ENCODE data around the gene NCK2.
A peak's percentile ranks its signal among the peaks of the same experiment; 100 is the strongest.

NCK2 gene

DNA sequence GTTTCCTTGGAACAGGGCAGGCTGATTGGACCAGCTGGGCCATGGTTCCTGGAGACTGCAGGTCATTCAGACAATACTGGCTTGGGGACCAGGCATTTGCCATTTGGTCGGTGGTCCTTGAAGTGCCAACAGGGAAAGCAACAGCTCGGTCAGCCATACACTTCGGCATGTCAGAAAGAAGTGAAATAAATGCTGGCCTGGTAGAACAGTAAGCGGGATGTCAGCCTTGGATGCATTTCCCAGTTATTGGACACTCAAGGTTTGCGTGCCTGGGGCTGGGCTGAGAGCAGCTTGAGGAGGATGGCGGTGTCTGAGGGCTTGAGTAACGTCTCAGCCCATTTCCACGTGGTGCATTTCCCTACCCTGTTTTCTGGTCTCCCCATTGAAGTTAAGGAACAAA, 75.4 kb downstream of the NCK2 start:
- no peak for DNase-seq

GRCh38 chr2:105820691-105821090, 76.0 kb downstream of the NCK2 start:
- DNase-seq: no peak

- DNase-seq: no peak
Observed at GRCh38 chr2:105821428-105822125, 76.9 kb downstream of the NCK2 start.

GRCh38 chr2:105822186-105822585, 77.5 kb downstream of the NCK2 start:
- DNase-seq: no peak

GRCh38 chr2:105824446-105824845, 79.7 kb downstream of the NCK2 start:
- no peak for DNase-seq

DNA sequence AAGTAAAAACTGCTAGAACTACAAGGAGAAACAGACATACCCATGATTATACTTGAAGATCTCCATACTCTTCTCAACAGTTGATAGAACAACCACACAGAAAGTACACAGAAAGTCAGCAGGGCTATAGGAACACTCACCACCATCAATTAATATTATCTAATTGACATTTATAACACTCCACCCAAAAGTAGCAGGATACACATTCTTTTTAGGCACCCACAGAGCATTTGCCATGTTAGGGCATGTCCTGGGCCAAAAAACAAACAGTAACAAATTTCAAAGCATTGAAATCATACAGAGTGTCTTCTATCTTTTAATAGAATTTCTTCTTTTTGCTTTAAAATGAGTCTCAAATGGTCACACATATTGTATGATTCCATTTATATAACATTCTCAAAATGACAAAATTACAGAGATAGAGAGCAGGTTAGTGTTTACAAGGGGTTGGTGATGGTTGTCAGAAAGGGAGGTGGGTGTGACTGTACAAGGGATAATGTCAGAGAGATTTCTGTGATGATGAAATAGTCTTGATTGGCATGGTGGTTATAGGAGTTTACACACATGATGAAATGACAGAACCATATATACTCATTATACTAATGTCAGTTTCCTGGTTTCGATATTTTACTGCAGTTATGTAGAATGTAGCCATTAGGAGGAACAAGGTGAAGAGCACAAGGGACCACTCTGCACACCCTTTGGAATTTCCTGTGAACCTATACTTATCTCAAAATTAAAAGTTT, 82.8 kb downstream of the NCK2 start:
- peak; percentile 83 for DNase-seq

- peak; percentile 21 for DNase-seq
Observed at GRCh38 chr2:105828558-105828957, 83.8 kb downstream of the NCK2 start.

- peak; percentile 57 for DNase-seq
Observed at GRCh38 chr2:105834931-105835330, 90.2 kb downstream of the NCK2 start.

GRCh38 chr2:105836341-105836740, 91.6 kb downstream of the NCK2 start:
- no peak for DNase-seq

GRCh38 chr2:105836840-105837692, 92.4 kb downstream of the NCK2 start:
- DNase-seq: peak; percentile 33

DNA sequence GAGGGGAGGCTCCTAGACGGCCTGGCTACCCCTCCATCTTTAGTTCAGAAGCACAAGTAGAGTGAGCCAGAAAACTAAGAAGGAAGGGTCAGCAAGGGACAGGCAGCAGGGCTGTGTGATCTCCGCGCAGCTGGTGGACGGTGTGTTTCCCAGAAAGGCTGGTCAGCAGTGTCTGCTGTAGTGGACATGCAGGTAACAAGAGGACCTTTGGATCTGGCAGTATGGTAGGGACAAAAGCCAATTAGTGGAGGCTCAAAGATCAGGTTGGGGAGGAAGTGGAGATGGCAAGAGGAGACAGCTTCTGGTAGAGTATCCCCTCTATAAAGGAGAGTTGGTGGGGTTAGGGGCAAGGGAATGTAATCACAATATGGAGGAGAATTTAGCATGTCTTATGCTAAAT, 95.1 kb downstream of the NCK2 start:
- no peak for DNase-seq

GRCh38 chr2:105840933-105841332, 96.2 kb downstream of the NCK2 start:
- no peak for DNase-seq

GRCh38 chr2:105841551-105841950, 96.8 kb downstream of the NCK2 start:
- no peak for DNase-seq

DNA sequence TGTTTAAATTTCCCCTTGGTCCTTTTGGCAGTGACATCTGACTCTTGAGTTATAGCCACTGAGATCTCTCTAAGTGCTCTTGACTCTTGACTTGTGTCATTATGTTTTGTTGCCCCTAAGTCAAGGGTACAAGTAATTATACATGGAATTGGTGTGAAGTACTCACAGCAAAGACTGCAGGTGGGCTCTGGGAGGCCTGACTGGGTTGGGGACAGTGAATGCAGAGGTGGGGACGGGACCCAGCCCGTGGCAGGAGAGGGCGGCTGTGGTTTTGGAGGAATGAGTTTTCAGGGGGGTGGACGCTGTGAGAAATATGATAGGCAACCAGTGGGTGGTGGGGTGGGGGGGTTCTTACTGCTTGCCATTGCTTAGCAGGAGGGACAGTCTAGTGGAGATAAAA, 97.8 kb downstream of the NCK2 start:
- DNase-seq: no peak

DNA sequence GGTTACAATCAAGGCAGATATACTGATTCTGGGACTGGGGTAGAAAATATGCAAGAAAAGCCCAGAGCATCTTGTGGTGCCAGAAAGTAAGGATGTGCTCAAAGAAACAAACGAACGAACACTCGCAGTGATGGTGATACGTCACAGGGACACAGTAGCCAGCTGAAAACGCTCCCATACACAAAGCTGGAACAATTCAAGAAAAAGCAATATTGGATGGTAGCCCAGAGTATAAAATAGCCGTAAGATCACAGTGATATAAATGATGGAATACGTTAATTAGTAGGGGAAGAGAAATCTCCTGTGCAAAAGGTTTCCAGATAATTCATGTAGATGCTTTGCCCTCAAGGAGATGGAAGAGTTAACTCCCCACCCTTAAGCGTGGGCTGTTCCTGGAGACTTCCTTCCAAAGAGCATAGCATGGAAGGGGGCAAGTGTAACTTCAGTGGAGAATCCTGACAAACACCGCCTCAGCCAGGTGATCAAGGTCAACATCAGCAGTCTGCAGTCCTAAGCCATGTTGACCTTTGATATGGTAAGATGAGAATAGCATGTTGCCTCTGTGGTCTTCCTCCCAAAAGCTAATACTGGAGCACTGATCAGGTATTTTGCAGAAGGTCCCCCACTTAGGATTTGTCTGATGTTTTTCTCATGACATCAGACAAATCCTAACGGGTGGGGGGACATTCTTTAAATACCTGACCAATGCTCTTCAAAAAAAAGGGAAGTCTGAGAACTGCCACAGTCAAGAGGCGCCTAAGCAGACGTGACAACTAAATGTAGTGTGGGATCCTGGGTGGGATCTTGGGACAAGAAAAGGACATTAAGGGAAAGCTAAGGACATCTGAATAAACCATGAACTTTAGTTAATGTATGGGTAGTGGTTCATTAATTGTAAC, 99.0 kb downstream of the NCK2 start:
- no peak for DNase-seq

DNA sequence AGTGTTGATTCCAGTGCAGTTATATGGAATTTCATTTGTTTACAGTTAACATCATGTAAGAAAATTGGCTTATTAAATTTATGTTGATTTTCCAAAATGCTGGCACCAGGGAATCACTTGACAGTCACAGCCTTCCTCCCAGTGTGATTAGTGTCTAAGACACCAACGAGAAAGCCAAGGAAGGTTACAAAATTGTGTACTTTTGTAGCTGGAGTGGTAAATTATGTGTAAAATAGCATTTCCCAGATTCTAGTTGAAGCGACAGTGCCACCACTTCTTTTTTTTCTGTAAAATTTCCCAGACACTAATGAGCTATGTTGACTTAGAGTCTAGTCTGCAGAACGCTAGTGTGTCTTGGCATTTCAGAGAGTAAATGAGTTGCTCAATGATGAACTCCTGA, 101.3 kb downstream of the NCK2 start:
- no peak for DNase-seq

- no peak for DNase-seq
Observed at GRCh38 chr2:105847056-105847455, 102.3 kb downstream of the NCK2 start.

DNA sequence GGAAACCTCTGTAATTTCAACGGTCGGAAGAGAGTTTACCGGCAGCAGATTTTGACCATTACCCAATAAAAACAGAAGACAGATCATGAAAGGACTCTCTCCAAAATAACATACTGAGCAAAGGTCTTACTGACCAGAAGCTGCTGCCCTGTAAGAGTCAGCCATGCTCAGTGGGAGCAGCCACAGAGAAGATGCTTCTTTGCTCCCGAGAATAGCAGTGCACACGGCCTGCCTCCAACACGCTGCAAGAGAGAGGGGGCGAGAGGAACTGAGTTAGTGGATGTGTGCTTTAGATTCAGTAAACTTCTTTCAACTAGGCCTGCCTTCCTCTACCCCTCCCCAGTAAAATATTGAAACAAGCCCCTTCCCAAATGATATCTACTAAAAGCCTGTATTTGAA, 103.7 kb downstream of the NCK2 start:
- DNase-seq: no peak

DNA sequence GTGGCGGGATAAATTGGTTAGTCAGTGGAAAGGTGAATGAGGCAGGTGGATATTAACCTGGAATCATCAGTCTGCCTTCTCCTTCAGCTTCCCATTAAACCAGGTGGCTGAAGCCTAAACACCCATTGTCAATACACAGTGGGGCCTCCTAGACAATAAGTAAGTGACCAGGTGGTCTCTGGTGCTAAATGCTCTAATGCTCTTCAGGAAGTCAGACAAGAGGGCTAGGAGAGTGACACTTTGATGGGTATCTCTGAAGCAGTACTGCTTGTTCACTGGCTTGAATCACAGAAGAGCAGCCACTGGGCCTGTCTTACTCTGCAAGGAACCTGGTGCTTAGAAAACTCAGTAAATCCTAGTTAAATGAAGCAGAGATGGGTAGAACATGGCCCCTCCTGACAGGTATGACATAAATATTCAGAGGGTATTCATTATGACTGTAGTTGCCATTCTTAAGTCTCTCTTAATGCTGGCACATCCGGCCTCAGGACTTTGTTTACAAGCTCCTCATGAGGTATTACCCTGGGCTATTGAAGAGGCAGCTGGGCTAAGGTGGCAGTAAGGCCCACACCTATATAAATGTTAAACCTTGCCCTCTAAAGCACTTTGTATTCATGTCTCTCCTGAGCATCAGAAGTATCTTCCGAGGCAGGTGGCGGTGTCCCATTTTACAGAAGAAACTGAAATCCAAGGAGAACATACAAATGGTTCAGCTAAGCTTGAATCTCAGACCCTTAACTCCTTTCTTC, 104.9 kb downstream of the NCK2 start:
- DNase-seq: no peak

GRCh38 chr2:105852066-105852465, 107.4 kb downstream of the NCK2 start:
- no peak for DNase-seq

DNA sequence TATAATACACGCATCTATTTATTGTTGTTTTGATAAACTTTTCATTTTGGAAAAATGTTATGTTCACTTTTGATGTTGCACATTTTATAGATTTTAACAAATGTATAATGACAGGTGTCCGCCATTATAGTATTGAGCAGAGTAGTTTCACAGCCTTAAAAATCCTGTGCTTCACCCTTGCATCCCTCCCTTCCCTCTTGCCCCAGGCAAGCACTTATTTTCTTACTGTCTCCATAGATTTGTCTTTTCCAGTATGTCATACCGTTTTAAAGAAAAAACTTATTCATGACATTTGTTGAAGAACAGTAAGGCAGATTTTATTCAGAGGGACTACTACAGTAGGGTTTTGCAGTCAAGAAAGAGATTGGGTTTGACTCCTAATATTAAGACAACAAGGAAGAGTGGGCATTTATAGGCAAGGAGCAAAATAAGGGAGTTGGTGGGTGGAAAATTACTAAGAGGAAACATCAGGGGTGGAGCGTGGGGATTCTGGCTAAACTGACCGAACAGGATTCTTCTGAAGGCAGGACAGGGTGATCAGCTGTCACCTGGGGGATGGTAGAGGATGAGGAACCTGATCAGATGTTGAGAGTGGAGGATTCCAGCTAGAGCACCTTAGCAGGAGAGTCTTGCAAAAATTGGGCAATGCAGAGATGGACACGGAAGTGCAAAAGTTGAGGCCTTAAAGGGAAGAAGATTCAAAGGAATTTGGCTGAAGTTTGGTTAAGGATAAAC, 108.8 kb downstream of the NCK2 start:
- no peak for DNase-seq
